ENCODE data around the gene ATP2B3.

ATP2B3 gene

GRCh38 chrX:153530411-153531129 lies 13.1 kb downstream of the ATP2B3 start:
- TF ChIP-seq YY1 (IDR thresholded peaks at IDR 0.05; ENCODE audit: low read depth) (no peak), USF1 (IDR thresholded peaks at IDR 0.05) (no peak), TAF1 (IDR thresholded peaks at IDR 0.05; ENCODE audit: low read depth) (no peak), EGR1 (IDR thresholded peaks at IDR 0.05) (no peak), ZBTB7A (IDR thresholded peaks at IDR 0.05; ENCODE audit: low read depth) (no peak), NFIC (IDR thresholded peaks at IDR 0.05) (no peak), TCF12 (IDR thresholded peaks at IDR 0.05; ENCODE audit: low read depth) (no peak), CEBPB (IDR thresholded peaks at IDR 0.05) (no peak), CREB1 (IDR thresholded peaks at IDR 0.05; ENCODE audit: low read depth) (no peak), TEAD4 (IDR thresholded peaks at IDR 0.05) (no peak), FOXM1 (IDR thresholded peaks at IDR 0.05; ENCODE audit: borderline replicate concordance, low read depth) (no peak), RAD21 (IDR thresholded peaks at IDR 0.05; ENCODE audit: low read depth) (no peak), EP300 (IDR thresholded peaks at IDR 0.05; ENCODE audit: borderline replicate concordance) (no peak)
- TF ChIP-seq, protein P1, sequence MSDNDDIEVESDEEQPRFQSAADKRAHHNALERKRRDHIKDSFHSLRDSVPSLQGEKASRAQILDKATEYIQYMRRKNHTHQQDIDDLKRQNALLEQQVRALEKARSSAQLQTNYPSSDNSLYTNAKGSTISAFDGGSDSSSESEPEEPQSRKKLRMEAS (IDR thresholded peaks at IDR 0.05): no peak
- TF ChIP-seq, protein P2, sequence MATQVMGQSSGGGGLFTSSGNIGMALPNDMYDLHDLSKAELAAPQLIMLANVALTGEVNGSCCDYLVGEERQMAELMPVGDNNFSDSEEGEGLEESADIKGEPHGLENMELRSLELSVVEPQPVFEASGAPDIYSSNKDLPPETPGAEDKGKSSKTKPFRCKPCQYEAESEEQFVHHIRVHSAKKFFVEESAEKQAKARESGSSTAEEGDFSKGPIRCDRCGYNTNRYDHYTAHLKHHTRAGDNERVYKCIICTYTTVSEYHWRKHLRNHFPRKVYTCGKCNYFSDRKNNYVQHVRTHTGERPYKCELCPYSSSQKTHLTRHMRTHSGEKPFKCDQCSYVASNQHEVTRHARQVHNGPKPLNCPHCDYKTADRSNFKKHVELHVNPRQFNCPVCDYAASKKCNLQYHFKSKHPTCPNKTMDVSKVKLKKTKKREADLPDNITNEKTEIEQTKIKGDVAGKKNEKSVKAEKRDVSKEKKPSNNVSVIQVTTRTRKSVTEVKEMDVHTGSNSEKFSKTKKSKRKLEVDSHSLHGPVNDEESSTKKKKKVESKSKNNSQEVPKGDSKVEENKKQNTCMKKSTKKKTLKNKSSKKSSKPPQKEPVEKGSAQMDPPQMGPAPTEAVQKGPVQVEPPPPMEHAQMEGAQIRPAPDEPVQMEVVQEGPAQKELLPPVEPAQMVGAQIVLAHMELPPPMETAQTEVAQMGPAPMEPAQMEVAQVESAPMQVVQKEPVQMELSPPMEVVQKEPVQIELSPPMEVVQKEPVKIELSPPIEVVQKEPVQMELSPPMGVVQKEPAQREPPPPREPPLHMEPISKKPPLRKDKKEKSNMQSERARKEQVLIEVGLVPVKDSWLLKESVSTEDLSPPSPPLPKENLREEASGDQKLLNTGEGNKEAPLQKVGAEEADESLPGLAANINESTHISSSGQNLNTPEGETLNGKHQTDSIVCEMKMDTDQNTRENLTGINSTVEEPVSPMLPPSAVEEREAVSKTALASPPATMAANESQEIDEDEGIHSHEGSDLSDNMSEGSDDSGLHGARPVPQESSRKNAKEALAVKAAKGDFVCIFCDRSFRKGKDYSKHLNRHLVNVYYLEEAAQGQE (IDR thresholded peaks at IDR 0.05; ENCODE audit: low read depth): no peak

DNA sequence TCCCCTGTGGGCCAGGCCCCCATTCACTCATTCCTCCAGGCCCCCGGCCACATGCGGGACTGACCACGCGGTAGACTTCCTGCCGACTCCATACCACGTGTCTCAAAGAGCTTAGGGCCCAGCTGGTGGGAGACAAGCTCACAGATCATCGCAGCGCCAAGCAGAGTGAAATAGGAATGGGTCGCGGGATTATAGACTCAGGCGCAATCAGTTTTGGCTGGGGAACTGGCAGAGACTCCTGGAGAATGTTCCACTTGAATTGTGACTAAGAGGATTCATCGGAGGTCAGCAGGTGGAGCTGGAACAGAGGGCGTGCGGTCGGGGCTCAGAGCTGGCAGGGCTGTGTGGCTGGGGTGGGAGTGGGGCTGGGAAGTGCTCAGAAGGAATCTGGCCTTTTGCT lies 15.6 kb downstream of the ATP2B3 start:
- TF ChIP-seq EP300 (IDR thresholded peaks at IDR 0.05; ENCODE audit: borderline replicate concordance): no peak
- no peak for TF ChIP-seq USF1 (IDR thresholded peaks at IDR 0.05)
- no peak for TF ChIP-seq FOXM1 (IDR thresholded peaks at IDR 0.05; ENCODE audit: borderline replicate concordance, low read depth)
- TF ChIP-seq NFIC (IDR thresholded peaks at IDR 0.05): no peak
- no peak for TF ChIP-seq CREB1 (IDR thresholded peaks at IDR 0.05; ENCODE audit: low read depth)
- TF ChIP-seq CEBPB (IDR thresholded peaks at IDR 0.05): no peak
- TF ChIP-seq, protein P2 (IDR thresholded peaks at IDR 0.05; ENCODE audit: low read depth): no peak
- no peak for TF ChIP-seq RAD21 (IDR thresholded peaks at IDR 0.05; ENCODE audit: low read depth)
- TF ChIP-seq, protein P1 (IDR thresholded peaks at IDR 0.05): no peak
- no peak for TF ChIP-seq TCF12 (IDR thresholded peaks at IDR 0.05; ENCODE audit: low read depth)
- TF ChIP-seq YY1 (IDR thresholded peaks at IDR 0.05; ENCODE audit: low read depth): no peak
- no peak for TF ChIP-seq TEAD4 (IDR thresholded peaks at IDR 0.05)
- no peak for TF ChIP-seq EGR1 (IDR thresholded peaks at IDR 0.05)
- no peak for TF ChIP-seq ZBTB7A (IDR thresholded peaks at IDR 0.05; ENCODE audit: low read depth)
- no peak for TF ChIP-seq TAF1 (IDR thresholded peaks at IDR 0.05; ENCODE audit: low read depth)

DNA sequence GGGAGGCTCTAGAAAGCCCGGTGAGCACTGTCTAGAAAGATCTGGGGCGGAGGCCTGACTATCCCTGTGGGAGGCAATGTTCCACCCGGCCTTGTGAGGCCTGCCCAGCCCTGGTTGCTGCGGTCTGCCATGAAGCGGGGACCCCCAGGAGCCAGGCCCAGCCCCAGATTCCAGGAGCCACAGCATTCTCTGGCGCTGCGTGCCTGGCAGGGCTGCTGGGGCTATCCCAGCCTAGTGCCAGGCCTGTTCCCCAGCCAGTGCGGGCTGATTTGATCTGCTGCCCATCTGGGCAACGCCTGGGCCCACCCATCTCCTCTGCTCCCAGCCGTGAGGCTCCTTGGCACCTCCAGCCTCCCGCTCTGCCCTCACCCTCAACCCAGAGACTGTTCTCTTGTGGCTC lies 19.6 kb downstream of the ATP2B3 start:
- TF ChIP-seq USF1 (IDR thresholded peaks at IDR 0.05) (no peak), ZBTB7A (IDR thresholded peaks at IDR 0.05; ENCODE audit: low read depth) (no peak), CREB1 (IDR thresholded peaks at IDR 0.05; ENCODE audit: low read depth) (no peak), CEBPB (IDR thresholded peaks at IDR 0.05) (no peak), NFIC (IDR thresholded peaks at IDR 0.05) (no peak), EP300 (IDR thresholded peaks at IDR 0.05; ENCODE audit: borderline replicate concordance) (no peak), YY1 (IDR thresholded peaks at IDR 0.05; ENCODE audit: low read depth) (no peak), FOXM1 (IDR thresholded peaks at IDR 0.05; ENCODE audit: borderline replicate concordance, low read depth) (no peak)
- TF ChIP-seq, protein P2 (IDR thresholded peaks at IDR 0.05; ENCODE audit: low read depth): no peak

All from Ishikawa (cell line).